ENCODE data around the gene ANO8. TPM values are rescaled to one million over a fixed set of nuclear protein-coding genes. Genes with fewer than 3 reads are reported as not detected.

The ANO8 gene
- total and polyA plus RNA-seq, 2 of the 8 experiments (the other 6 are each of a cell fraction or from before 2014, with no cell fraction given): 9.5 to 20.7 TPM

DNA sequence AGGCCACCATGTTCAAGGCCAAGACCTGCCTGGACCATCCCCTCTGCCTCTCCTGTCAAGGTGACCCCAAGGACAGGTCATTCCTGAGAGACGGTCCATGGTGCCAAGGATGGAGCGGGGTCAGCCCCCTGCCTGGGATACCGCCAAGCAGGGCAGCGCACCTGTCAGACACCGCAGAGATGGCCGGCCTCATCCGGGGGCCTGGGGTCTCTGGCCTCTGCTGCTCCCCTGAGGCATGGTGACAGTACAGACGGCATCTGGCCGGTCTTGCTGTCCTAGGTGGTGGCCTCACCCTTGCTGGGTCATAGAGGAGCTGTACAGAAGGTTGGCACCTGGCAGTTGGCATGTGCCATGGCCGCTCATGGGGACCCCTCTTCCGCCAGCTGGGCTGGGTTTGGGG is 14.2 kb downstream of the ANO8 start (continued):
- TF ChIP-seq, protein P1, sequence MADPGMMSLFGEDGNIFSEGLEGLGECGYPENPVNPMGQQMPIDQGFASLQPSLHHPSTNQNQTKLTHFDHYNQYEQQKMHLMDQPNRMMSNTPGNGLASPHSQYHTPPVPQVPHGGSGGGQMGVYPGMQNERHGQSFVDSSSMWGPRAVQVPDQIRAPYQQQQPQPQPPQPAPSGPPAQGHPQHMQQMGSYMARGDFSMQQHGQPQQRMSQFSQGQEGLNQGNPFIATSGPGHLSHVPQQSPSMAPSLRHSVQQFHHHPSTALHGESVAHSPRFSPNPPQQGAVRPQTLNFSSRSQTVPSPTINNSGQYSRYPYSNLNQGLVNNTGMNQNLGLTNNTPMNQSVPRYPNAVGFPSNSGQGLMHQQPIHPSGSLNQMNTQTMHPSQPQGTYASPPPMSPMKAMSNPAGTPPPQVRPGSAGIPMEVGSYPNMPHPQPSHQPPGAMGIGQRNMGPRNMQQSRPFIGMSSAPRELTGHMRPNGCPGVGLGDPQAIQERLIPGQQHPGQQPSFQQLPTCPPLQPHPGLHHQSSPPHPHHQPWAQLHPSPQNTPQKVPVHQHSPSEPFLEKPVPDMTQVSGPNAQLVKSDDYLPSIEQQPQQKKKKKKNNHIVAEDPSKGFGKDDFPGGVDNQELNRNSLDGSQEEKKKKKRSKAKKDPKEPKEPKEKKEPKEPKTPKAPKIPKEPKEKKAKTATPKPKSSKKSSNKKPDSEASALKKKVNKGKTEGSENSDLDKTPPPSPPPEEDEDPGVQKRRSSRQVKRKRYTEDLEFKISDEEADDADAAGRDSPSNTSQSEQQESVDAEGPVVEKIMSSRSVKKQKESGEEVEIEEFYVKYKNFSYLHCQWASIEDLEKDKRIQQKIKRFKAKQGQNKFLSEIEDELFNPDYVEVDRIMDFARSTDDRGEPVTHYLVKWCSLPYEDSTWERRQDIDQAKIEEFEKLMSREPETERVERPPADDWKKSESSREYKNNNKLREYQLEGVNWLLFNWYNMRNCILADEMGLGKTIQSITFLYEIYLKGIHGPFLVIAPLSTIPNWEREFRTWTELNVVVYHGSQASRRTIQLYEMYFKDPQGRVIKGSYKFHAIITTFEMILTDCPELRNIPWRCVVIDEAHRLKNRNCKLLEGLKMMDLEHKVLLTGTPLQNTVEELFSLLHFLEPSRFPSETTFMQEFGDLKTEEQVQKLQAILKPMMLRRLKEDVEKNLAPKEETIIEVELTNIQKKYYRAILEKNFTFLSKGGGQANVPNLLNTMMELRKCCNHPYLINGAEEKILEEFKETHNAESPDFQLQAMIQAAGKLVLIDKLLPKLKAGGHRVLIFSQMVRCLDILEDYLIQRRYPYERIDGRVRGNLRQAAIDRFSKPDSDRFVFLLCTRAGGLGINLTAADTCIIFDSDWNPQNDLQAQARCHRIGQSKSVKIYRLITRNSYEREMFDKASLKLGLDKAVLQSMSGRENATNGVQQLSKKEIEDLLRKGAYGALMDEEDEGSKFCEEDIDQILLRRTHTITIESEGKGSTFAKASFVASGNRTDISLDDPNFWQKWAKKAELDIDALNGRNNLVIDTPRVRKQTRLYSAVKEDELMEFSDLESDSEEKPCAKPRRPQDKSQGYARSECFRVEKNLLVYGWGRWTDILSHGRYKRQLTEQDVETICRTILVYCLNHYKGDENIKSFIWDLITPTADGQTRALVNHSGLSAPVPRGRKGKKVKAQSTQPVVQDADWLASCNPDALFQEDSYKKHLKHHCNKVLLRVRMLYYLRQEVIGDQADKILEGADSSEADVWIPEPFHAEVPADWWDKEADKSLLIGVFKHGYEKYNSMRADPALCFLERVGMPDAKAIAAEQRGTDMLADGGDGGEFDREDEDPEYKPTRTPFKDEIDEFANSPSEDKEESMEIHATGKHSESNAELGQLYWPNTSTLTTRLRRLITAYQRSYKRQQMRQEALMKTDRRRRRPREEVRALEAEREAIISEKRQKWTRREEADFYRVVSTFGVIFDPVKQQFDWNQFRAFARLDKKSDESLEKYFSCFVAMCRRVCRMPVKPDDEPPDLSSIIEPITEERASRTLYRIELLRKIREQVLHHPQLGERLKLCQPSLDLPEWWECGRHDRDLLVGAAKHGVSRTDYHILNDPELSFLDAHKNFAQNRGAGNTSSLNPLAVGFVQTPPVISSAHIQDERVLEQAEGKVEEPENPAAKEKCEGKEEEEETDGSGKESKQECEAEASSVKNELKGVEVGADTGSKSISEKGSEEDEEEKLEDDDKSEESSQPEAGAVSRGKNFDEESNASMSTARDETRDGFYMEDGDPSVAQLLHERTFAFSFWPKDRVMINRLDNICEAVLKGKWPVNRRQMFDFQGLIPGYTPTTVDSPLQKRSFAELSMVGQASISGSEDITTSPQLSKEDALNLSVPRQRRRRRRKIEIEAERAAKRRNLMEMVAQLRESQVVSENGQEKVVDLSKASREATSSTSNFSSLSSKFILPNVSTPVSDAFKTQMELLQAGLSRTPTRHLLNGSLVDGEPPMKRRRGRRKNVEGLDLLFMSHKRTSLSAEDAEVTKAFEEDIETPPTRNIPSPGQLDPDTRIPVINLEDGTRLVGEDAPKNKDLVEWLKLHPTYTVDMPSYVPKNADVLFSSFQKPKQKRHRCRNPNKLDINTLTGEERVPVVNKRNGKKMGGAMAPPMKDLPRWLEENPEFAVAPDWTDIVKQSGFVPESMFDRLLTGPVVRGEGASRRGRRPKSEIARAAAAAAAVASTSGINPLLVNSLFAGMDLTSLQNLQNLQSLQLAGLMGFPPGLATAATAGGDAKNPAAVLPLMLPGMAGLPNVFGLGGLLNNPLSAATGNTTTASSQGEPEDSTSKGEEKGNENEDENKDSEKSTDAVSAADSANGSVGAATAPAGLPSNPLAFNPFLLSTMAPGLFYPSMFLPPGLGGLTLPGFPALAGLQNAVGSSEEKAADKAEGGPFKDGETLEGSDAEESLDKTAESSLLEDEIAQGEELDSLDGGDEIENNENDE (IDR thresholded peaks at IDR 0.05; ENCODE audit: insufficient replicate concordance, low read length): no peak
- TF ChIP-seq YY1 (IDR thresholded peaks at IDR 0.05; ENCODE audit: low read depth, low read length) (no peak), POU5F1 (IDR thresholded peaks at IDR 0.05; ENCODE audit: low read depth, low read length) (no peak), RXRA (IDR thresholded peaks at IDR 0.05; ENCODE audit: insufficient read depth, low read depth, low read length) (no peak)

Data from H1 (cell line).